ENCODE results near the gene RABGAP1.

DNA sequence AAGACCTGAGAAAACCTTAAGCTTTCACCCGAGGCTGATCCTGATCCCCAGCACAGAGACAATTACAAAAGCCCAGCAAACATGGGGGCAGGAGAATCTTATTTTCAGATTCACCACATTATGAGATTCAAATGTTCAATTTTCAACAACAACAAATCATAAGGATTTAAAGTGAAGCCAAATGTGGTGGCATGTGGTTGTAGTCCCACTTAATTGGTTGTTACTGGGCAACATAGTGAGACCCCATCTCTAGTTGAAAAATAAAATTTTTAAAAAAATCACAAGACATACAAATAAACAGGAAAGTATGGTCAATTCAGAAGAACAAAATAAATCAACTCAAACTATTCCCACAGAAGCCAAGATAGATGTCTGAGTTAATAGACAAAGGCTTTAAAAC lies 3.9 kb upstream of the RABGAP1 start:
- TF ChIP-seq CTCF (IDR thresholded peaks at IDR 0.05; ENCODE audit: low read length), result no peak
- TF ChIP-seq EZH2 (optimal IDR thresholded peaks at IDR 0.05; ENCODE audit: low read depth, low read length), result no peak
- no peak for TF ChIP-seq EZH2phosphoT487 (IDR thresholded peaks at IDR 0.05; ENCODE audit: low read length)
